ENCODE data around the gene CABCOCO1.

Gene CABCOCO1

GRCh38 chr10:61640856-61641255, 21.9 kb upstream of the CABCOCO1 start:
- Histone ChIP-seq H3K27ac (ENCODE audit: low read depth, low read length) (no peak overlapping the region), H3K9me3 (ENCODE audit: control insufficient read depth in 5 of 5, low read length in 5 of 5) (no peaks in the 10 kb centered on the region), H3K4me3 (ENCODE audit: low read depth in 1 of 5, low read length in 5 of 5) (no peak overlapping the region), H3K27me3 (ENCODE audit: control insufficient read depth in 5 of 5, insufficient read depth in 4 of 5, low read length in 5 of 5) (no peaks in the 10 kb centered on the region), H3K36me3 (ENCODE audit: control insufficient read depth in 5 of 5, insufficient read depth in 5 of 5, low read length in 5 of 5) (no peaks in the 10 kb centered on the region), H3K9ac (ENCODE audit: low read length in 5 of 5) (no peak overlapping the region), H3K4me1 (ENCODE audit: control insufficient read depth in 5 of 5, insufficient read depth in 5 of 5, low read length in 5 of 5) (peaks cover 0 to 12% (median 0%) of the 10 kb centered on the region in 5 donors)

GRCh38 chr10:61642150-61642571, 20.6 kb upstream of the CABCOCO1 start:
- Histone ChIP-seq H3K4me1 (ENCODE audit: control insufficient read depth in 5 of 5, insufficient read depth in 5 of 5, low read length in 5 of 5) (peaks cover 0 to 12% (median 0%) of the 10 kb centered on the region in 5 donors), H3K9me3 (ENCODE audit: control insufficient read depth in 5 of 5, low read length in 5 of 5) (no peaks in the 10 kb centered on the region)

DNA sequence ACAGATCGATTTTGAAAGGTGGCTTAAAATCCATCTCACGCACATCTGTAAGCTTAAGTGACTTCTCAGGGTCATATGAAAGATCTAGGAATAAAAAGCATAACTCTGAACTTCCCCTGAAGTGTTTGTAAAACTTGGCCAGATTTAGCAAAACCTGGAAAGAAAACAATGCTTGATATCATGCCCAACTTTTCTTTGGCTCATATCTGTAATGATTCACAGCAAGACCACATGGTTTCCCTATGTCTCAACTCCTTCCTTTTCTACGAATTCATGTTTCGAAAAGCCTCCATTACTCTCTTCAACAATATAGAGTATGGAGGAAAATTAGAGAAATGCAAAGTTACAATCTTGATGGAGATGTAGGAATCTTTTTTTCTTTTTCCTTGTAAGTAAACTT, 20.1 kb upstream of the CABCOCO1 start:
- Histone ChIP-seq H3K9ac (ENCODE audit: low read length in 5 of 5) (no peak overlapping the region), H3K9me3 (ENCODE audit: control insufficient read depth in 5 of 5, low read length in 5 of 5) (no peaks in the 10 kb centered on the region), H3K27ac (ENCODE audit: low read depth, low read length) (peak overlapping the region; percentile 11), H3K36me3 (ENCODE audit: control insufficient read depth in 5 of 5, insufficient read depth in 5 of 5, low read length in 5 of 5) (no peaks in the 10 kb centered on the region), H3K4me1 (ENCODE audit: control insufficient read depth in 5 of 5, insufficient read depth in 5 of 5, low read length in 5 of 5) (peaks cover 0 to 12% (median 0%) of the 10 kb centered on the region in 5 donors), H3K4me3 (ENCODE audit: low read depth in 1 of 5, low read length in 5 of 5) (no peak overlapping the region), H3K27me3 (ENCODE audit: control insufficient read depth in 5 of 5, insufficient read depth in 4 of 5, low read length in 5 of 5) (no peaks in the 10 kb centered on the region)

More at GRCh38 chr10:61642150-61642571, 20.6 kb upstream of the CABCOCO1 start:
- no peak overlapping the region for H3K27ac ChIP-seq (ENCODE audit: low read depth, low read length)
- no peaks in the 10 kb centered on the region for H3K27me3 ChIP-seq (ENCODE audit: control insufficient read depth in 5 of 5, insufficient read depth in 4 of 5, low read length in 5 of 5)
- no peak overlapping the region for H3K9ac ChIP-seq (ENCODE audit: low read length in 5 of 5)
- no peaks in the 10 kb centered on the region for H3K36me3 ChIP-seq (ENCODE audit: control insufficient read depth in 5 of 5, insufficient read depth in 5 of 5, low read length in 5 of 5)
- H3K4me3 ChIP-seq (ENCODE audit: low read depth in 1 of 5, low read length in 5 of 5): no peak overlapping the region

GRCh38 chr10:61643316-61643751, 19.4 kb upstream of the CABCOCO1 start:
- Histone ChIP-seq H3K27ac (ENCODE audit: low read depth, low read length) (peak overlapping the region; percentile 11), H3K4me3 (ENCODE audit: low read depth in 1 of 5, low read length in 5 of 5) (no peak overlapping the region)

DNA sequence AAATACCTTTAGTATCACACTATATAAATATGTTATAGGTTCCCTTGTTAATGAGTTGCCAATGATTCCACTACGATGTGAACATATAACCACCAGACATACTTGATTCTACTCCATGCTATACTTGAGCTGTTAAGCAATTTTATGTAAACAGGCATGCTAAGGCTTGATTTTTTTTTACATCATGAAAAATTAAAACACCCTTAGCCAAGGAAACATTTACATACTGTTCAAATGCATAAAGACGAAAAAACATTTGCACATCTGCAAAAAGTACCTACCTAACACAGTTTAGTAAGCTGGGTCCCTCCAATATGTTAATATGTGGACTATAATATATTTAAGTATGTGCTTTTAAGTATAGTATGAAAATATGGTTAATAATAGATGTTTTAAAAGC, 9.0 kb upstream of the CABCOCO1 start:
- no peaks in the 10 kb centered on the region for H3K36me3 ChIP-seq (ENCODE audit: control insufficient read depth in 5 of 5, insufficient read depth in 5 of 5, low read length in 5 of 5)
- no peak overlapping the region for H3K4me3 ChIP-seq (ENCODE audit: low read depth in 1 of 5, low read length in 5 of 5)
- H3K9me3 ChIP-seq (ENCODE audit: control insufficient read depth in 5 of 5, low read length in 5 of 5): no peaks in the 10 kb centered on the region
- no peaks in the 10 kb centered on the region for H3K27me3 ChIP-seq (ENCODE audit: control insufficient read depth in 5 of 5, insufficient read depth in 4 of 5, low read length in 5 of 5)
- no peak overlapping the region for H3K27ac ChIP-seq (ENCODE audit: low read depth, low read length)
- H3K4me1 ChIP-seq (ENCODE audit: control insufficient read depth in 5 of 5, insufficient read depth in 5 of 5, low read length in 5 of 5): no peaks in the 10 kb centered on the region
- H3K9ac ChIP-seq (ENCODE audit: low read length in 5 of 5): no peak overlapping the region

More at GRCh38 chr10:61643316-61643751, 19.4 kb upstream of the CABCOCO1 start:
- H3K4me1 ChIP-seq (ENCODE audit: control insufficient read depth in 5 of 5, insufficient read depth in 5 of 5, low read length in 5 of 5): peaks cover 0 to 12% (median 0%) of the 10 kb centered on the region in 5 donors
- H3K36me3 ChIP-seq (ENCODE audit: control insufficient read depth in 5 of 5, insufficient read depth in 5 of 5, low read length in 5 of 5): no peaks in the 10 kb centered on the region
- no peak overlapping the region for H3K9ac ChIP-seq (ENCODE audit: low read length in 5 of 5)
- no peaks in the 10 kb centered on the region for H3K9me3 ChIP-seq (ENCODE audit: control insufficient read depth in 5 of 5, low read length in 5 of 5)
- H3K27me3 ChIP-seq (ENCODE audit: control insufficient read depth in 5 of 5, insufficient read depth in 4 of 5, low read length in 5 of 5): no peaks in the 10 kb centered on the region

GRCh38 chr10:61655335-61655851, 7.3 kb upstream of the CABCOCO1 start:
- H3K4me3 ChIP-seq (ENCODE audit: low read depth in 1 of 5, low read length in 5 of 5): no peak overlapping the region
- H3K27me3 ChIP-seq (ENCODE audit: control insufficient read depth in 5 of 5, insufficient read depth in 4 of 5, low read length in 5 of 5): no peaks in the 10 kb centered on the region
- no peak overlapping the region for H3K27ac ChIP-seq (ENCODE audit: low read depth, low read length)
- no peak overlapping the region for H3K9ac ChIP-seq (ENCODE audit: low read length in 5 of 5)
- H3K36me3 ChIP-seq (ENCODE audit: control insufficient read depth in 5 of 5, insufficient read depth in 5 of 5, low read length in 5 of 5): no peaks in the 10 kb centered on the region
- H3K9me3 ChIP-seq (ENCODE audit: control insufficient read depth in 5 of 5, low read length in 5 of 5): no peaks in the 10 kb centered on the region
- no peaks in the 10 kb centered on the region for H3K4me1 ChIP-seq (ENCODE audit: control insufficient read depth in 5 of 5, insufficient read depth in 5 of 5, low read length in 5 of 5)

- Histone ChIP-seq H3K4me3 (ENCODE audit: low read depth in 1 of 5, low read length in 5 of 5) (peak overlapping the region in 3 of 5 donors; percentile 69 to 75 (median 70)), H3K27me3 (ENCODE audit: control insufficient read depth in 5 of 5, insufficient read depth in 4 of 5, low read length in 5 of 5) (no peaks in the 10 kb centered on the region), H3K36me3 (ENCODE audit: control insufficient read depth in 5 of 5, insufficient read depth in 5 of 5, low read length in 5 of 5) (no peaks in the 10 kb centered on the region), H3K27ac (ENCODE audit: low read depth, low read length) (peak overlapping the region; percentile 45), H3K9me3 (ENCODE audit: control insufficient read depth in 5 of 5, low read length in 5 of 5) (no peaks in the 10 kb centered on the region), H3K9ac (ENCODE audit: low read length in 5 of 5) (no peak overlapping the region), H3K4me1 (ENCODE audit: control insufficient read depth in 5 of 5, insufficient read depth in 5 of 5, low read length in 5 of 5) (peaks cover 0 to 11% (median 6%) of the 10 kb centered on the region in 5 donors)
These were observed 737 bp downstream of the CABCOCO1 start for GRCh38 chr10:61663466-61663865.

- no peak overlapping the region for H3K27ac ChIP-seq (ENCODE audit: low read depth, low read length)
- no peak overlapping the region for H3K4me3 ChIP-seq (ENCODE audit: low read depth in 1 of 5, low read length in 5 of 5)
- no peaks in the 10 kb centered on the region for H3K9me3 ChIP-seq (ENCODE audit: control insufficient read depth in 5 of 5, low read length in 5 of 5)
- H3K9ac ChIP-seq (ENCODE audit: low read length in 5 of 5): no peak overlapping the region
- no peaks in the 10 kb centered on the region for H3K27me3 ChIP-seq (ENCODE audit: control insufficient read depth in 5 of 5, insufficient read depth in 4 of 5, low read length in 5 of 5)
- no peaks in the 10 kb centered on the region for H3K36me3 ChIP-seq (ENCODE audit: control insufficient read depth in 5 of 5, insufficient read depth in 5 of 5, low read length in 5 of 5)
- peaks cover 0 to 11% (median 6%) of the 10 kb centered on the region in 5 donors for H3K4me1 ChIP-seq (ENCODE audit: control insufficient read depth in 5 of 5, insufficient read depth in 5 of 5, low read length in 5 of 5)
These were observed 2.3 kb downstream of the CABCOCO1 start for GRCh38 chr10:61664985-61665384.

DNA sequence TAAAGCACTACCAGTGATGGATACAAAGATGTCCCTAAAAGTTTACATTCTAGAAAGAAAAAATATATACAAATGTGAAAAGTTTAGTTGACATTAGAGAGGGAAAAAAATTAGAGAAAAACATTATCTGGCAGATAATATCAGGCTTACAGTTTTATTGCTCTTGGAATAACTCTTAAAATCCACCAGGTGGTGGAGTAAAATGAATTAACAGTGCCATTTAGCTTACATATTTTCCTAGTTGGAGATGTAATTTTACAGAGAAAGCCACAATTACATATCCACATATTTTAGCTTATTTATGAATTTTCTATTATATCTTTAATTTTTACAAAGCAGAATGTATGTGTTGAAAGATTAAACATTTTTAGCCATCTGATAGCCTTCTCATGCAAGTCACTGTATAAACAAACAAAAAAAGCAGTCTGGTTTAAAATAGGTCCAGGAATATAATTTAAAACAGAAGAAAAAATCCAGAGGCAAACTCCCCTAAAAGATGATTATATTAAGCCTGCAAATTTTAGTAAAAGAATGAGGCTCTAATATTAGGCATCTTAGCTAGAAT, 6.5 kb downstream of the CABCOCO1 start:
- no peaks in the 10 kb centered on the region for H3K4me1 ChIP-seq (ENCODE audit: control insufficient read depth in 5 of 5, insufficient read depth in 5 of 5, low read length in 5 of 5)
- H3K4me3 ChIP-seq (ENCODE audit: low read depth in 1 of 5, low read length in 5 of 5): no peak overlapping the region
- no peaks in the 10 kb centered on the region for H3K9me3 ChIP-seq (ENCODE audit: control insufficient read depth in 5 of 5, low read length in 5 of 5)
- no peak overlapping the region for H3K9ac ChIP-seq (ENCODE audit: low read length in 5 of 5)
- no peak overlapping the region for H3K27ac ChIP-seq (ENCODE audit: low read depth, low read length)
- no peaks in the 10 kb centered on the region for H3K27me3 ChIP-seq (ENCODE audit: control insufficient read depth in 5 of 5, insufficient read depth in 4 of 5, low read length in 5 of 5)
- H3K36me3 ChIP-seq (ENCODE audit: control insufficient read depth in 5 of 5, insufficient read depth in 5 of 5, low read length in 5 of 5): no peaks in the 10 kb centered on the region

DNA sequence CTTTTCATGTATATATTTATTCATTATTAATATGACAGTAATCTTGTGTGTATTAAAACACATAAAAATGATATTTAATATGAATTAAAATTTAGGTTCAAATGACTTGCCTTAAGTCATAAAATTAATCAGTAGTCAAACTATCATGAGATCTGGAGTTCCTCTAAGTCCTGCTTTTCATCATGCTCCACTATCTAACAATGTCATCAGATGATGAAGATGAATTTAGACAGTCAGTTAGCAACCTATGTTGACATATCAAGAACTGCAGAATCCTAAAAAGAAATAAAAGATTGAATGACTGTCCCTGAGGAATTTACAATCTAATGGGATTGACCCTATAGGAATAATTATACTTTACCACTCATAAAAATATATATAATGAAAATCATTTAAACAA, 7.1 kb downstream of the CABCOCO1 start:
- no peaks in the 10 kb centered on the region for H3K36me3 ChIP-seq (ENCODE audit: control insufficient read depth in 5 of 5, insufficient read depth in 5 of 5, low read length in 5 of 5)
- H3K4me1 ChIP-seq (ENCODE audit: control insufficient read depth in 5 of 5, insufficient read depth in 5 of 5, low read length in 5 of 5): no peaks in the 10 kb centered on the region
- H3K9me3 ChIP-seq (ENCODE audit: control insufficient read depth in 5 of 5, low read length in 5 of 5): no peaks in the 10 kb centered on the region
- H3K27me3 ChIP-seq (ENCODE audit: control insufficient read depth in 5 of 5, insufficient read depth in 4 of 5, low read length in 5 of 5): no peaks in the 10 kb centered on the region
- no peak overlapping the region for H3K9ac ChIP-seq (ENCODE audit: low read length in 5 of 5)
- H3K4me3 ChIP-seq (ENCODE audit: low read depth in 1 of 5, low read length in 5 of 5): no peak overlapping the region
- no peak overlapping the region for H3K27ac ChIP-seq (ENCODE audit: low read depth, low read length)

All from subcutaneous abdominal adipose tissue (tissue), 5 donors.